Prostate gland (tissue), 2 donors: ENCODE results near the gene BCL2L2. TPM values are rescaled to one million over a fixed set of nuclear protein-coding genes. Genes with fewer than 3 reads are reported as not detected.

ENCODE experiments used
- DNase-seq: peaks from one replicate; pipeline ENCODE4 v3.0.0-alpha.2; 2019; ENCODE audit warnings: low spot score
- H3K27ac ChIP-seq, 2 donors: fragments of 200-600 bp; sonication (generic); 2 replicates each; pipeline ENCODE4 v1.5.1; 2017 to 2019
- H3K27me3 ChIP-seq: fragments of 200-600 bp; sonication (generic); replicated peaks from 2 replicates; pipeline ENCODE4 v1.5.1; 2019; ENCODE audit not compliant: insufficient read depth
- H3K36me3 ChIP-seq, 2 donors: fragments of 200-600 bp; sonication (generic); 1 replicate in 1 of 2; 2 replicates in 1 of 2; pipeline versions ENCODE4 v1.5.1 to v1.8.1; 2017 to 2019
- H3K4me1 ChIP-seq: fragments of 200-600 bp; sonication (generic); replicated peaks from 2 replicates; pipeline ENCODE4 v1.5.1; 2019
- H3K4me3 ChIP-seq, 2 donors: fragments of 200-600 bp; sonication (generic); 2 replicates each; pipeline ENCODE4 v1.5.1; 2017 to 2019
- H3K9me3 ChIP-seq: fragments of 200-600 bp; sonication (generic); 2 replicates; pipeline ENCODE4 v1.5.1; 2017
- CTCF ChIP-seq, 4 experiments: fragments of 200-600 bp in 2 of 4; fragments of 450-650 bp in 2 of 4; sonication (generic) in 2 of 4; IDR thresholded peaks; 1 replicate in 3 of 4; 2 replicates in 1 of 4; pipeline ENCODE4 v1.5.1; 2016 to 2019; ENCODE audit warnings: antibody characterized with exemption in 4 of 4, mild to moderate bottlenecking in 2 of 4, moderate library complexity in 2 of 4
- POLR2A ChIP-seq: fragments of 450-650 bp; IDR thresholded peaks from one replicate; pipeline ENCODE4 v1.6.1; 2016; ENCODE audit warnings: antibody characterized with exemption, mild to moderate bottlenecking
- POLR2AphosphoS5 ChIP-seq: sonication (generic); formaldehyde crosslinking; IDR thresholded peaks from one replicate; pipeline ENCODE4 v1.6.1; 2017; ENCODE audit warnings: antibody characterized with exemption
- WGBS: methylation state at CpG from one replicate; pipeline ENCODE4 v1.1.5; 2018; 5-methylcytosine and 5-hydroxymethylcytosine counted together
- intact Hi-C: fragments of 100-400 bp; cut with DNase I; formaldehyde crosslinking; loops from one replicate; pipeline ENCODE4 v1.14.2; 2022
- total RNA-seq, 2 donors: library from RNA; depleted of rRNA; stranded (reverse); fragments of >200 nt; gene quantifications; one replicate each; pipeline ENCODE4 v1.1.0, GENCODE V29; 2016

Gene BCL2L2
- total RNA-seq, 2 donors from 2014 or later = 45.4 to 87.3 TPM

- H3K27ac ChIP-seq = peak overlapping the region; percentile 98 to 99
- WGBS = 2% methylated on average over 13 of the region's 13 CpGs
- H3K9me3 ChIP-seq = no peaks in the 10 kb centered on the region
- no peaks in the 10 kb centered on the region for H3K27me3 ChIP-seq
- H3K36me3 ChIP-seq = no peaks in the 10 kb centered on the region
- no peaks in the 10 kb centered on the region for H3K4me1 ChIP-seq
- H3K4me3 ChIP-seq = peak overlapping the region; percentile 51 to 63
- intact Hi-C loops = loop anchor here (10.0 kb wide), 1 partner anchor 176 kb away; no protein-coding TSS in a partner anchor
- DNase-seq = peak; percentile 62
- TF ChIP-seq CTCF (IDR thresholded peaks at IDR 0.05) = no peak
- no peak for TF ChIP-seq POLR2AphosphoS5
- TF ChIP-seq POLR2A = no peak
Observed at GRCh38 chr14:23300687-23301223, 5.9 kb upstream of the BCL2L2 start.

GRCh38 chr14:23301288-23301968 lies 5.2 kb upstream of the BCL2L2 start:
- Histone ChIP-seq H3K27me3 (no peaks in the 10 kb centered on the region), H3K9me3 (no peaks in the 10 kb centered on the region), H3K27ac (peak overlapping the region; percentile 98 to 99), H3K4me3 (peak overlapping the region; percentile 63 to 78), H3K36me3 (no peaks in the 10 kb centered on the region), H3K4me1 (no peaks in the 10 kb centered on the region)
- TF ChIP-seq POLR2A (peak; percentile 74), CTCF (IDR thresholded peaks at IDR 0.05) (peak; percentile 87 to 97 (median 93)), POLR2AphosphoS5 (peak; percentile 80)
- intact Hi-C loops = loop anchor here (10.0 kb wide), 1 partner anchor 177 kb away; no protein-coding TSS in a partner anchor
- under 1% methylated on average over 62 of the region's 87 CpGs for WGBS
- peak; percentile 97 for DNase-seq

GRCh38 chr14:23301969-23302289 lies 4.7 kb upstream of the BCL2L2 start:
- TF ChIP-seq CTCF (IDR thresholded peaks at IDR 0.05) = no peak
- TF ChIP-seq POLR2A = peak; percentile 90
- TF ChIP-seq POLR2AphosphoS5 = peak; percentile 9
- H3K27ac ChIP-seq = peak overlapping the region; percentile 98 to 99
- peak overlapping the region; percentile 63 to 78 for H3K4me3 ChIP-seq
- WGBS = under 1% methylated on average over 24 of the region's 25 CpGs
- no peak for DNase-seq
- H3K4me1 ChIP-seq = no peaks in the 10 kb centered on the region
- H3K36me3 ChIP-seq = no peaks in the 10 kb centered on the region
- intact Hi-C loops = loop anchor here (10.0 kb wide), 1 partner anchor 177 kb away; no protein-coding TSS in a partner anchor
- no peaks in the 10 kb centered on the region for H3K27me3 ChIP-seq
- H3K9me3 ChIP-seq = no peaks in the 10 kb centered on the region

- TF ChIP-seq CTCF (IDR thresholded peaks at IDR 0.05) (no peak), POLR2AphosphoS5 (peak; percentile 37)
- Histone ChIP-seq H3K36me3 (no peaks in the 10 kb centered on the region), H3K4me1 (peaks cover 2% of the 10 kb centered on the region), H3K9me3 (no peaks in the 10 kb centered on the region), H3K4me3 (peak within 1 kb of the TSS; percentile 63 to 78), H3K27me3 (no peaks in the 10 kb centered on the region), H3K27ac (peak within 1 kb of the TSS; percentile 98 to 99)
- 2% methylated on average over 71 of the region's 81 CpGs for WGBS
- intact Hi-C loops = loop anchor here (10.0 kb wide), 1 partner anchor 178 kb away; no protein-coding TSS in a partner anchor
- DNase-seq = peak; percentile 49
Observed at GRCh38 chr14:23302290-23303225, 4.1 kb upstream of the BCL2L2 start, which contains the start of gene PPP1R3E. PPP1R3E (minus strand) TSS chr14:23302859; CDS start chr14:23302576, 283 bp downstream.
